HG02884 (cell line): ENCODE results near the gene GOLGB1.
"Not testable (repeated sequence)": the region's sequence is repeated elsewhere in the genome, so short reads cannot be mapped to it uniquely, and the experiment has no call there.

ENCODE experiments used
- ATAC-seq: cut with Tn5 transposase; IDR thresholded peaks from one replicate; pipeline ENCODE4 v1.9.1; 2021; ENCODE audit warnings: mild to moderate bottlenecking, moderate library complexity; ENCODE audit not compliant: unreplicated experiment

The GOLGB1 gene

DNA sequence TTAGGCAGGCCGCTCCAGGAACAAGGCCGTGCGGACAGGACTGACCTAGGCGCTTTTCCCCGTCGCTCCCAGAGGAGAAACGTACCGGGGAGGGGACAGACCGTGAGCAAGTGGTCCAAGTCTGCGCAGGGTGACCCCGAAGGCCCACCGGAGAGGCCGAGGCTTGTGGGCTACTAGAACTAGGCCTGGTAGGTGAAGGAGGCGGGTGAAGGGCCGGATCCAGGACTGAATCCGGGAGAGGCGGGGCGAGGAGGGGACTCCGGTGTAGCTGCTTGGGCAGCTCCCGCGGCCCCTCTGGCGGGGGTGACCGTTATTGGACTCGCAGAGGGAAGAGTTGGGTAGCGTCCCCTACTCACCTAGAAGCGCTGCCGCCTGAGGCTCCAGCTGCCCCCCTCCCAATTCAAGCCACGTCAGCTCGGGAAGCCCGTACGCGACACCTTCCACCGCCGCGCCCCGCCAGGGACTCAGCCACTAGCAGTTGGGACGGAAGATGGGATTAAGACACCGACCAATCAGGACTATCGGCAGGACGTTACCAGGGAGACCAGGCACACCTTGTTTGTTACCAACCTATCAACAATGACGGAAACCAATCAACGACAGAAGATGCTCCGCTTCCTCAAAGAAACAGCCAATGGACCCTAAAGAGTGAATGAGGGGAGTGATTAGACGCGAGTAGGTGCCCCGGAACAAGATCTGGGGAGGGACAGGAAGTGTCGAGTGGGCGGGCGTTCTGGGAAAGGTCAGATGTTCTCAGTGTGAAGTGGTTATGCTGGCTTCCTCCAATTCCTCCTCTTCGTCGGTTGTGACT, at the start of gene GOLGB1:
Gene GOLGB1 (minus strand): TSS at position 466 of the 811 bp plus-strand sequence. CDS start 18,770 bp downstream, outside the sequence.
- ATAC-seq: peak; percentile 98

- no peak for ATAC-seq
Observed at GRCh38 chr3:121796970-121797369, 47.4 kb upstream of the GOLGB1 start.

DNA sequence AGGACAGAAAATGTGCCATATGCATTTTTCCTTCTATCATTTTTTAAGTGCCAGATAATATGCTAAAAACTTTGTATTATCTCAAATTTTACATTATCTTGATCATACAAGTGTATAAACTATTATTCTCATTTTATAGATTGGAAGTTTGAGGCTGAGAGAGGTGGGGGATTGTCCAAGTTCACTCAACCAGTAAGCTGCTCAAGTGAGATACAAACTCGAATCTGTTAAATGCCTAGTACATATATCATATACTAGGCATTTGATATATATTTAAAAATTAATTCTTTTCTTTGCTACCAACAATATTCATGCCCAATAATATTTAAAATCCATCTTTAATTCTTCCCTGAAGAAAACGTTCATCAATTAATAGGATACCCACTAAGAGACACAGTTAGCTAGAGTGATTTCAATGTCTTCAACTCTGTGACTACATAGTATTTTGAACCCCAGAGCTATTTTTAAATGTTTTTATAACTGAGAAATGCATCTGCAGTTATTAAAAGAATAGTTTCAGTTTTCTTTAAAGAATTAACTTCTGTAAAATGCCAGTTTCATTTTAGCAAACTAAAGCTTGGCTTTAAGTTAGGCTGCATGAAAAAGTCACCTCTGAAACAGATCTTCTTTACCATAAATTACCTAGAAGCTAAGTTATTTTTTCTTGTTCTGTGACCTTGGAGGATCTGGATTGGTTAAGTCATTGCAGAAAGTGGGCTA, 44.9 kb upstream of the GOLGB1 start:
- no peak for ATAC-seq

DNA sequence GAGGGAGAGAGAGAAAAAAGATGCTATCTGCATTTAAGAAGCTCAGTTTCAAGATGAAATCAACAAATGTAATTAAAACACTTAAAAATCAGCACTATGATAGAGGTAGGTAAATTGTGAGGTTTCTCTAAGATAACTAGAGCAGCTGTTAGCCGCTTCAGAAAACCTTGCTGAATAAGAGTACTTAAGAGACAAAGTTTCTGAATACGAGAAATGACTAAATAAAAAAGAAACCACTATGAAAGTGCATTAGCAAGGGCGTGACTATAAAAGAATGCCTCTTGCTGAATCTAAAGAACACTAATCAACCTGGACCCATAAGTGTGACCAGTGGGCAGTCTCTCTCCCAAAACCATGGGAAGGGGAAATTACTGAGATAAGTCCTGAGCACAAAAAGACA, 43.5 kb upstream of the GOLGB1 start:
- peak; percentile 64 for ATAC-seq

DNA sequence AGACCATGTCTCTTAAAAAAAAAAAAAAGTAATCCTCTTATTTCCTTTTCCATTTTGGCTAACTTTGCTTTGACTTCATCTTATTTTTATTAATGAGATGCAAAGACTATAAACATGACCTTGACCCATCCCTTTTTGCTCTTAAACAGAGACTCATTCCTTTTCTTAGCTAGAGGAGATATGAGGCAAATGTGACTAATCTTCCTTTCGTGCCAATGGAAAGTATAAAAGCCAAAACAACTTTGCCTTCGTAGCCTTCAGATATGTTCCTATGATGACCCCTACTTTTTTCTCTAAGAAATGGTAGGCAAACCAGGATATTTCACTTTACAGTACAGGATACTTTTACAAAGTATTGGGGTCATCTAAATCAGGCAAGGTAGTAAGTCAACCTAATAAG, 36.9 kb upstream of the GOLGB1 start:
- ATAC-seq: no peak

DNA sequence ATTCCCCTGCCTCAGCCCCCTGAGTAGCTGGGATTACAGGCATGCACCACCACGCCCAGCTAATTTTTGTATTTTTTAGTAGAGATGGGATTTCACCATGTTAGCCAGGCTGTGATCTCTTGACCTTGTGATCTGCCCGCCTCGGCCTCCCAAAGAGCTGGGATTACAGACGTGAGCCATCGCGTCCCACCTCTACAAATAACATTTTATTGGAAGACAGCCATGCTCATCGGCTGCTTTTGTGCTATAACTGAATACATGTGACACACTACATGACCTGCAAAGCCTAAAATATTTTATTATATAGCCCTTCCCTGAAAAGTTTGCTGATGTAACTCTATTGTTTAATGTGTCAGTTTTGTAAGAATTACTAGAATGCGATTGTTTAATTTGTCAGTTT, 33.2 kb upstream of the GOLGB1 start:
- not testable (repeated sequence) for ATAC-seq

DNA sequence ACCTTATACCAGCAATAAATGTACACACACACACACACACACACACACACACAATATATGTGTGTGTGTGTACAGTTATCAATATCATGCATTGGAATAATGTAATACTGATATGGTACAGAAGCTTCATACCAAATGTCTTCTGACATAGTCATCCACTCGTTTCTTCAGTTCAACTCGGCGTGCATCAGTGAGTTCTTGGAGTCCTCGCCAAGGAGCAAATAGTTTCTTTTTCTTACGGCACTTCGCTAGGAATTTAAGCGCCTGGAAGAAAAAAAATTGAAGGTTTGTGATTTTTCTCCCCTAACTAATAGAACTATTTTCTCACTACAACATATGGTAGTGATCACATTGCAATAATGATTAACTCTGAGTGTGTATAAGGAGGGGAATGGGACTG, 32.1 kb upstream of the GOLGB1 start:
- no peak for ATAC-seq

DNA sequence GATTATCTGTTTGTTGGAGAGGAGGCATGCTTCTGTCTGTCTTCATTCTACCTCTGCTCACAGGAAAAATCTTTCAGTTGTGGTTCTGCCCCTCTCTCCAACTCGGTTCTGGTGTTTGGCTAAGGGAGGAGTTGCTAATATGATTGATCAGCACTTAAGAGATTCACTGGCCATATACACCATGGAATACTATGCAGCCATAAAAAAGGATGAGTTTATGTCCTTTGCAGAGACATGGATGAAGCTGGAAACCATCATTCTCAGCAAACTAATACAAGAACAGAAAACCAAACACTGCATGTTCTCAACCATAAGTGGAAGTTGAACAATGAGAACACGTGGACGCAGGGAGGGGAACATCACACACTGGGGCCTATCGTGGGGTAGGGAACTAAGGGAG, 25.6 kb upstream of the GOLGB1 start:
- ATAC-seq: not testable (repeated sequence)

GRCh38 chr3:121769246-121769645, 19.7 kb upstream of the GOLGB1 start:
- ATAC-seq: no peak

DNA sequence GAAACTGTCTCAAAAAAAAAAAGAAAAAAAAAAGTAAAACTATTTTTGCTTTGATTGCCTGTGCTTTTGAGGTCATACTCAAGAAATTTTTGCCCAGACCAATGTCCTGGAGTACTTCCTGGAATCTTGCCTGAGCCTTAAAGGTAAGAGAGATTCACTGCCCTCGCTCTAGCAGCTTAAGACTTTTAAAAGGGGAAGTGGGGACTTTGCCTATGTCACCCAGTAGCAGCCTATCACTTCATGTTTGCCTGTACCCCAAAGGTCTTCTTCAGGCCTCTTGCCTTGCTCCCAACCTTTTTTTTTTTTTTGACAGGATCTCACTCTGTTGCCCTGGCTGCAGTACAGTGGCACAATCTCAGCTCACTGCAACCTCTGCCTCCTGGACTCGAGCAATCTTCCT, 18.9 kb upstream of the GOLGB1 start:
- no peak for ATAC-seq

- no peak for ATAC-seq
Observed at GRCh38 chr3:121759541-121760202, 10.1 kb upstream of the GOLGB1 start.

DNA sequence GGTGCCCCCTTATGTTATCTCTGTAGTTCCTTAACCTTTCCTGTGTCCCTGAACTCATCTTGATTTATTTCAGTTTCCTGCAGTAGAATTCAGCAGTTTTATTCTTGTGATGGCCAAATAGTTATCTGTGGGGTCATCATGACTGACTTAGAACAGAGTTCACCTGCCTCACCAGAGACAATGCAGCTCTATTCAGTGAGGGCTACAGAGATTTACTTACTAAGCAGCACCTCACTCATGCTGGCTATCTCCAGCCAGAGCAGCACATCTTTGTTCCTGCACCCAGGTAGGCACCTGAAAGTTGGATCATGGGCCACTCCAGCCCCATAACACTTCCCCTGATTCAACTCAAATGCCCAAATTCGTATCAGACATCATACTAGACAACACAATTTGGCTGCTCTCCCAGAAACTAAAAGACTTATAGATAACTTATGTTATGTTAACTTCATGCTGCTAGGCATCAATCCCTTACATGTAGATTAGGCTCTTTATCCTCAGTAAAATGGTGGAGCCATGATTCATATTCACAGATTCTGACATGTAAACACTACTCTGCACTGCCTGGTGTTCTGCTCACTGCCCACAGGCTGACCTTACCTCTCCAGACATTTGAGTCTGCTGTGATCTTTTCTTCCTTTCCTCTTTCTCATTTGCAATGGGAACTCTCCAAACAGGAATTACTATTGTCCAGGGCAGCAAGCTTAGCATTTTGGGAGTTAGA, 9.3 kb upstream of the GOLGB1 start:
- ATAC-seq: no peak

DNA sequence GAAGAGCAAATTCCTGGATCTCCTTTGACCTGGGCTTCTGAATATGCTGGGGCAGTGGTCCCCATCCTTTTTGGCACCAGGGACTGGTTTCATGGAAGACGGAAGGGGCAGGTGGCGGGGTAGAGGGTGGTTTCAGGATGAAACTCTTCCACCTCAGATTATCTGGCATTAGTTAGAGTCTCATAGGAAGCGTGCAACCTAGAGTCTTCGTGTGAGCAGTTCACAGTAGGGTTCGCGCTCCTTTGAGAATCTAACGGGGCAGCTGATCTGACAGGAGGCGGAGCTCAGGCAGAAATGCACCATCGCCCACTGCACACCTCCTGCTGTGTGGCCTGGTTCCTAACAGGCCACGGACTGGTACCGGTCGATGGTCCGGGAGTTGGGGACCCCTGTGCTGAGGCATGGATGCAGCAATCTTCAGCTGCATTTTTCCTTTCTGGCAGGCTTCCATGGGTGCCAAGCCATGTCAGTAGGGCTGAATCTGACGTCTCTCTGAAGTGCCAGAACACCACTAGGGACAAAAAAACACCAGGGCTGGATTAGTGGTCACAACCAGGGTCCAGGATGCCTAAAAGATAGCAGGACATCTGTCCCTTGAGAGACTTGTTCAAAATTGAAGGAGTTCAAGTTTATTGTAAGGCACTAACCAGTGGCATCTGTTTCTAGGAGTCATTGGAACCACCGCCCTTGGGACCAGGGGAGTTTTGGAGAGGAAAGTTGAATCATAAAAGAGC, 8.4 kb upstream of the GOLGB1 start:
- ATAC-seq: no peak

GRCh38 chr3:121757087-121757811, 7.7 kb upstream of the GOLGB1 start:
- no peak for ATAC-seq

GRCh38 chr3:121752772-121753171, 3.2 kb upstream of the GOLGB1 start:
- no peak for ATAC-seq

- no peak for ATAC-seq
Observed at GRCh38 chr3:121752261-121752660, 2.7 kb upstream of the GOLGB1 start.

GRCh38 chr3:121750087-121750415, 510 bp upstream of the GOLGB1 start:
- ATAC-seq: no peak

DNA sequence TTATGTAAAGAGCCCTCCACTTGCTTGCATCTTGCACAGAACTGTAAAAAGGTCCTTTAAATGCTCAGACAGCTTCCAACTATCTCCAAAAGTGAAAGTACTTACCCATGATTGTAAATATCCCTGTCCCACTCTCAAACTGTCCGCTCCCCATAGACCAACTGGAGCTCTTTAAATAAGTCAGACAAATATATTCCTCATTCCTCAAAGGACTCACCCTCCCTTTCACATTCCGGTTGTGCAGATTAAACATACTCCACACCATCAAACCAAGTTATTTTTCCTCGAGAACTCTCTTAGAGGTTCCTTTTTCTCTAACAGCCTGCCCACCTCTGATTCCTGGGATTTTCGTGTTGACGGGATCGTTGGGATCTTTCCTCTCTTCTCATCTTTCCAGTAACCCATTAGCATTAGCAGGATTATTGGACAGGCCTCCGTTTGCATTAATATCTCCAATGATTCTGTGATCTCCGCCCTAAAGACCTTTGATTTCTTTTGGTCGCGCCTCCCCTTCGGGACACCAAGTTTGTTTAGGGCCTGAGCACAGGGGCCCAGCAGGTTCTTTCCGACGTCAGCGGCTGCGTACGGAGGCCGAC, 763 bp downstream of the GOLGB1 start:
- peak; percentile 16 for ATAC-seq

DNA sequence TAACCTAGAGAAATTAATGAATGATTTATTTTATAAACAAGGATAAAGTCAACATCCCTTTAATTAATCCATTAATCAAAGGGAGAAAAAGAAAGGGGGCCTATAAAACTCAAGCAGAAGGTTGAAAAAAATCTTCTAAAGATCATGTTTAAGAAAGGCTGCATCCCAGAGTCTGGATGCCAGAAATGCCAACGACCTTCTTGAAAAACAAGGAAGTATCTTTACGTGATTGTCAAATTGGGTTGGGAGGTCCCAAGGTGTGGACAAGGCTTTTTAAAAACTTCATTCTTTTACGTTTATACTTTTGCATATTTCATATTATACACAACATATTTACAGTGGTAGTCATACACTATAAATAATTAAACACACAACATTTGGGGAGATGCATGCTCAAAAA, 1.6 kb downstream of the GOLGB1 start:
- ATAC-seq: no peak
